B cell (primary cell): ENCODE data around the gene ICAM4.

Source experiments
- EZH2 ChIP-seq: IDR thresholded peaks from 2 replicates; pipeline ENCODE4 v1.6.1; 2012; ENCODE audit warnings: borderline replicate concordance, low read depth, mild to moderate bottlenecking, moderate library complexity, low read length; ENCODE audit not compliant: insufficient read depth, poor library complexity, severe bottlenecking
- TF ChIP-seq, protein P1 (sequence below): fragments of 200-600 bp; IDR thresholded peaks from one replicate; pipeline ENCODE4 v1.8.0; 2022; ENCODE audit warnings: antibody characterized with exemption, mild to moderate bottlenecking

DNA sequence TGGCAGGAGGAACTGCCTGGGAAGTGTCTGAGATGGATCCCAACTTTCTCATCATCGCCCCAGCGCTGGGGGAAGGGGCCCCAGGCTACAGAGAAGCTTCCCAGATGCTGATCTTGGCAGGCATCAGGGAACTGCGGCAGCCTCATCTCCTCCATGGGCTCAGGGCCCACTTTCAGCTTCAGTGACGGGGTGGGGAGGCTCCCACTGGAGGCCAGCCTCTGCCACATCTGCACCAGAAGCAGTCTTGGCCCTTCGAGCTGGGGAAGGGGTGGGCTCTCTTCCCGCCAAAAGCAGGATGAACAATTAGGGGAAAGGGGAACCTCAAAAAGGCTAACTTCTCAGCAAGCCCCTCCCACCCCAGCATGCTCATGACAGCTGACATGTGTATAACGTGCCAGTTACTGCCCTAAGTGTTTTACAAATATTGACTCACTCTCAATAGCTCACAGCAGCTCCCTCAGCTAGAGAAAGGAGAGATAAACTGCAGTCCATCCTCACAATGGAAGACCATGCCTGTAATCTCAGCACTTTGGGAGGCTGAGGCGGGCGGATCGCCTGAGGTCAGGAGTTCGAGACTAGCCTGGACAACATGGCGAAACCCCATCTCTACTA is 48.5 kb upstream of the ICAM4 start:
- TF ChIP-seq, protein P1, sequence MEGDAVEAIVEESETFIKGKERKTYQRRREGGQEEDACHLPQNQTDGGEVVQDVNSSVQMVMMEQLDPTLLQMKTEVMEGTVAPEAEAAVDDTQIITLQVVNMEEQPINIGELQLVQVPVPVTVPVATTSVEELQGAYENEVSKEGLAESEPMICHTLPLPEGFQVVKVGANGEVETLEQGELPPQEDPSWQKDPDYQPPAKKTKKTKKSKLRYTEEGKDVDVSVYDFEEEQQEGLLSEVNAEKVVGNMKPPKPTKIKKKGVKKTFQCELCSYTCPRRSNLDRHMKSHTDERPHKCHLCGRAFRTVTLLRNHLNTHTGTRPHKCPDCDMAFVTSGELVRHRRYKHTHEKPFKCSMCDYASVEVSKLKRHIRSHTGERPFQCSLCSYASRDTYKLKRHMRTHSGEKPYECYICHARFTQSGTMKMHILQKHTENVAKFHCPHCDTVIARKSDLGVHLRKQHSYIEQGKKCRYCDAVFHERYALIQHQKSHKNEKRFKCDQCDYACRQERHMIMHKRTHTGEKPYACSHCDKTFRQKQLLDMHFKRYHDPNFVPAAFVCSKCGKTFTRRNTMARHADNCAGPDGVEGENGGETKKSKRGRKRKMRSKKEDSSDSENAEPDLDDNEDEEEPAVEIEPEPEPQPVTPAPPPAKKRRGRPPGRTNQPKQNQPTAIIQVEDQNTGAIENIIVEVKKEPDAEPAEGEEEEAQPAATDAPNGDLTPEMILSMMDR, result no peak
- TF ChIP-seq EZH2, result no peak
